ENCODE results near the gene KCNA5. TPM values are rescaled to one million over a fixed set of nuclear protein-coding genes. Genes with fewer than 3 reads are reported as not detected.

KCNA5 gene
- total RNA-seq, 1 experiment from 2014 or later = not detected

DNA sequence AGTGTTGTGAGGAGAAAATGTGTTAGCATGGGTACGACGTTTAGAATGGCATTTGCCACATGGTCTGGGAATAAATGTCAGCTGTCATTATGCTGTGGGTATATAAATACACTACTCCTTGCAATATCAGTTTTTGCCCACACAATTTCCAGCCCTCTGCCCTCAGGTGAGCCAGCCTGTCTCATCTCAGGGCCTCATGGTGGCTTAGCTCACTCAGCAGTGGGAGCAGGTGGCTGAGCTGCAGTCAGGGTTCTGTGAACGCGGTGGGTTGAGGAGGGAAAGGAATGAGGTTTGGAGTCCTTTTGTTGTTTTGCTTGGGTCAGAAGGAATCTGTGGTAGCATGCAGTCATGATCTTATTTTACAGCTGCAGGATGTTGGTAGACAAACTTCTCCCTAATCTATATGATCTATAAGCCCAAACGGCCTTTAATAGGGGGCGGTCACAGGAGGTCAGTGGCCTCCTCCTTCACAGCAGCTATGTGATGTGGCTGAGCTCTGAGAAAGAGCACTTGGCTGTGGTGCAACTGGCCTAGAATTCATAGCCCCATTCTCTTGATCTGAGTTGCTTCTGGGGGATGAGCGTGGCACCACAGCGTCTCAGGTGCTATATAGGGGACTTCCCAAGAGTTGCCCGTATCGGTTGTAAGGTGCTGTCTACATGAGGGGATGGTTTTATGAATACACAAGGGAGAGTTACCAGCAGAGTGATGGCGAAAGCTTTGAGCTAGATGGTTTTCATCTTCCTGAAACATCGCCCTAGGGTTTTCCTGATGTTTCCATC, 27.8 kb upstream of the KCNA5 start:
- no peak overlapping the region for H3K4me3 ChIP-seq (ENCODE audit: low read depth, low read length, poor library complexity, severe bottlenecking)
- H3K36me3 ChIP-seq (ENCODE audit: insufficient read depth, low read length, poor library complexity, severe bottlenecking) = no peaks in the 10 kb centered on the region
- H3K4me1 ChIP-seq (ENCODE audit: insufficient read depth, low read length, poor library complexity, severe bottlenecking) = no peaks in the 10 kb centered on the region
- no TSS peak for BruUV-seq (replicated peaks)
- no peaks in the 10 kb centered on the region for H3K9me3 ChIP-seq (ENCODE audit: low read depth, low read length, poor library complexity, severe bottlenecking)
- H3K27me3 ChIP-seq (replicated peaks; ENCODE audit: insufficient read depth, low read depth, low read length, poor library complexity) = peaks cover 41% of the 10 kb centered on the region
- H3K27ac ChIP-seq (ENCODE audit: low read depth, low read length, poor library complexity, severe bottlenecking) = no peak overlapping the region
- TF ChIP-seq, protein P1, sequence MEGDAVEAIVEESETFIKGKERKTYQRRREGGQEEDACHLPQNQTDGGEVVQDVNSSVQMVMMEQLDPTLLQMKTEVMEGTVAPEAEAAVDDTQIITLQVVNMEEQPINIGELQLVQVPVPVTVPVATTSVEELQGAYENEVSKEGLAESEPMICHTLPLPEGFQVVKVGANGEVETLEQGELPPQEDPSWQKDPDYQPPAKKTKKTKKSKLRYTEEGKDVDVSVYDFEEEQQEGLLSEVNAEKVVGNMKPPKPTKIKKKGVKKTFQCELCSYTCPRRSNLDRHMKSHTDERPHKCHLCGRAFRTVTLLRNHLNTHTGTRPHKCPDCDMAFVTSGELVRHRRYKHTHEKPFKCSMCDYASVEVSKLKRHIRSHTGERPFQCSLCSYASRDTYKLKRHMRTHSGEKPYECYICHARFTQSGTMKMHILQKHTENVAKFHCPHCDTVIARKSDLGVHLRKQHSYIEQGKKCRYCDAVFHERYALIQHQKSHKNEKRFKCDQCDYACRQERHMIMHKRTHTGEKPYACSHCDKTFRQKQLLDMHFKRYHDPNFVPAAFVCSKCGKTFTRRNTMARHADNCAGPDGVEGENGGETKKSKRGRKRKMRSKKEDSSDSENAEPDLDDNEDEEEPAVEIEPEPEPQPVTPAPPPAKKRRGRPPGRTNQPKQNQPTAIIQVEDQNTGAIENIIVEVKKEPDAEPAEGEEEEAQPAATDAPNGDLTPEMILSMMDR (conservative IDR thresholded peaks at IDR 0.05; ENCODE audit: low read depth, low read length) = no peak
- no peak for TF ChIP-seq EZH2 (IDR thresholded peaks at IDR 0.05; ENCODE audit: borderline replicate concordance, low read depth, low read length, poor library complexity, severe bottlenecking)
- intact Hi-C loops (cut with micrococcal nuclease; ENCODE audit: unreplicated experiment) = no loop called here
- DNase-seq (ENCODE audit: low spot score) = no peak
- POLR2A ChIA-PET (ENCODE audit: low non-redundant PET) = no interaction called here
- CTCF ChIA-PET = no interaction called here

DNA sequence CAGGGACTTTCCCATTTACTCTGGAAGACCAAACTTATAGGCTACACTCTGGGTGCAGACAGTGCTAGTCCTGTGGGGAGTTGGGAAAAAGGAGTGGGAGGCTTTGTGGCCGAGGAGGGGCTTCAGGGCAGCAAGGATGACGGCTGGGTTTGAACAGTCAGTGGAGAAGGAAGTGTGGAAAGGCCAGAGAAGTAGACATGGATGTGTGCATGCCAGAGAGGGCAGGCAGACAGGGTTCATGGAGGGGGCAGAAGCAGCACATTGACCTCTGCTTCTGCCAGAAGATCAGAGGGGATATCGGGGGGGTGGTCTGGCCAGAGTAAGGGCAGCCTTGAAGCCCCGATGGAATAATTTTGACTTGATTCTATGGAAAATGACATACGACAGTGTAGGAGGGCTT, 27.2 kb upstream of the KCNA5 start:
- no TSS peak for BruUV-seq (replicated peaks)
- TF ChIP-seq, protein P1 (conservative IDR thresholded peaks at IDR 0.05; ENCODE audit: low read depth, low read length) = no peak
- no peak for TF ChIP-seq EZH2 (IDR thresholded peaks at IDR 0.05; ENCODE audit: borderline replicate concordance, low read depth, low read length, poor library complexity, severe bottlenecking)
- H3K27ac ChIP-seq (ENCODE audit: low read depth, low read length, poor library complexity, severe bottlenecking) = no peak overlapping the region
- H3K4me3 ChIP-seq (ENCODE audit: low read depth, low read length, poor library complexity, severe bottlenecking) = no peak overlapping the region
- H3K4me1 ChIP-seq (ENCODE audit: insufficient read depth, low read length, poor library complexity, severe bottlenecking) = no peaks in the 10 kb centered on the region
- no peak for DNase-seq (ENCODE audit: low spot score)
- CTCF ChIA-PET = no interaction called here
- intact Hi-C loops (cut with micrococcal nuclease; ENCODE audit: unreplicated experiment) = no loop called here
- POLR2A ChIA-PET (ENCODE audit: low non-redundant PET) = no interaction called here
- H3K36me3 ChIP-seq (ENCODE audit: insufficient read depth, low read length, poor library complexity, severe bottlenecking) = no peaks in the 10 kb centered on the region
- peaks cover 34% of the 10 kb centered on the region for H3K27me3 ChIP-seq (replicated peaks; ENCODE audit: insufficient read depth, low read depth, low read length, poor library complexity)
- H3K9me3 ChIP-seq (ENCODE audit: low read depth, low read length, poor library complexity, severe bottlenecking) = no peaks in the 10 kb centered on the region

DNA sequence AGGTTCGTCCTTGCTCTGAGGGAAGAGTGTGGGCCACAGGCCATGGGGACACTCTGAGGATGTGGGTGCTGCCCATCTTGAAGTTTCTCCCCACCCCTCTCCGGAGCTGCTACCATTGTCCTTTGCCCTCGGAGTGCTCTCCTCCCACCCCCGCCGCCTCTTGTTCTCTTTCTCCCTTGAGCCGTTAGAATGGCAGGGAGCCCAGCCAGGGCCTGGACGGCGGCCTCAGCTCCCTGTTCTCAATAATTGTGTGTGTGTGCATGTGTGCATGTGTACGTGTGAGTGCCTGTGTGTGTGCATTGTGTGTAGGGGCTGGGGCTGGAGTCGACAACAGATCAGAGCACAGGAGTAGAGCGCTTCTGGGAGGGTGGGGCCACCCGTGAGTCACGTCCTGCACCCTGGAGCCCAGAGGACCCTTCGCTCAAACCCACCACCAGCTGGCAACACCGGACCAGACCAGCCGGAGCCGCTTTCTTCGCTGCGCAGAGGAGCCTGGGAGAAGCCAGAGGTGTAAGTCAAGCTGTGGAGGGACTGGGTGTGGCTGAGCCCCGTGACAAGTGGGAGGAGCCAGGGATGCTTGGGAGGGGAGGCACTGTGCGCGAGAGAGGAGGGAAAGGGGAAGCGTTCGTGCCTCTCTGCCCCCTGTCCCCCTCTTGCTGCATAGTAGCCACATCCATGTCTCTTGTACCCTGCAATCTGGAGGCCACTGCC, 25.9 kb upstream of the KCNA5 start:
- ChIA-PET CTCF (no interaction called here), POLR2A (ENCODE audit: low non-redundant PET) (no interaction called here)
- Histone ChIP-seq H3K36me3 (ENCODE audit: insufficient read depth, low read length, poor library complexity, severe bottlenecking) (no peaks in the 10 kb centered on the region), H3K4me3 (ENCODE audit: low read depth, low read length, poor library complexity, severe bottlenecking) (no peak overlapping the region), H3K27ac (ENCODE audit: low read depth, low read length, poor library complexity, severe bottlenecking) (no peak overlapping the region), H3K4me1 (ENCODE audit: insufficient read depth, low read length, poor library complexity, severe bottlenecking) (no peaks in the 10 kb centered on the region), H3K27me3 (replicated peaks; ENCODE audit: insufficient read depth, low read depth, low read length, poor library complexity) (peaks cover 23% of the 10 kb centered on the region), H3K9me3 (ENCODE audit: low read depth, low read length, poor library complexity, severe bottlenecking) (no peaks in the 10 kb centered on the region)
- no peak for DNase-seq (ENCODE audit: low spot score)
- intact Hi-C loops (cut with micrococcal nuclease; ENCODE audit: unreplicated experiment) = no loop called here
- TF ChIP-seq EZH2 (IDR thresholded peaks at IDR 0.05; ENCODE audit: borderline replicate concordance, low read depth, low read length, poor library complexity, severe bottlenecking) = no peak
- TF ChIP-seq, protein P1 (conservative IDR thresholded peaks at IDR 0.05; ENCODE audit: low read depth, low read length) = no peak
- no TSS peak for BruUV-seq (replicated peaks)

Measured in A673 (cell line).